Right lobe of liver (tissue), 4 donors: ENCODE measurements around the gene C2CD4D.

Experiments
- CTCF ChIP-seq, 4 donors: fragments of 200-600 bp in 3 of 4; fragments of 450-650 bp in 1 of 4; IDR thresholded peaks; one replicate each; pipeline versions ENCODE4 v1.5.1 to v1.8.0; 2016 to 2022; ENCODE audit warnings: antibody characterized with exemption in 4 of 4, mild to moderate bottlenecking in 2 of 4
- POLR2A ChIP-seq: fragments of 450-650 bp; IDR thresholded peaks from one replicate; pipeline ENCODE4 v1.6.1; 2017; ENCODE audit warnings: antibody characterized with exemption, mild to moderate bottlenecking
- donor health status: DM: no; HTN: no; CAD: no.
- donor health status: DM: no; HTN: no; CAD: no.
- donor health status: DM: no; HTN: yes; CAD: no.

GRCh38 chr1:151803915-151804314 lies 35.7 kb downstream of the C2CD4D start:
- TF ChIP-seq CTCF (IDR thresholded peaks at IDR 0.05) (no peak), POLR2A (no peak)
